ENCODE results near the gene XK. TPM values are rescaled to one million over a fixed set of nuclear protein-coding genes. Genes with fewer than 3 reads are reported as not detected.

Gene XK
- polyA plus RNA-seq, 3 donors, result 0.05 TPM; not detected in 2

- DNase-seq, result no peak
- H4K20me1 ChIP-seq (ENCODE audit: insufficient read depth, low read length), result no peaks in the 10 kb centered on the region
- H3K4me3 ChIP-seq (replicated peaks in 1 of 3; ENCODE audit: low read depth in 2 of 3, low read length in 3 of 3), result no peak overlapping the region
- Mint-ChIP-seq H3K4me1 (no peaks in the 10 kb centered on the region), H3K36me3 (no peaks in the 10 kb centered on the region), H3K27me3 (ENCODE audit: low read depth in 3 of 3) (peaks cover 2 to 4% (median 3%) of the 10 kb centered on the region in 3 donors), H3K27ac (no peak overlapping the region), H3K4me3 (no peak overlapping the region), H3K9me3 (peaks cover 0 to 4% (median 0%) of the 10 kb centered on the region in 7 donors)
- H3K36me3 ChIP-seq (replicated peaks in 1 of 2; ENCODE audit: control insufficient read depth in 1 of 2, insufficient read depth in 2 of 2, low read length in 2 of 2), result no peaks in the 10 kb centered on the region
- no peak overlapping the region for H3K4me2 ChIP-seq (replicated peaks; ENCODE audit: extremely low read depth, low read length, poor library complexity, severe bottlenecking)
- no peak overlapping the region for H2AFZ ChIP-seq (ENCODE audit: insufficient read depth, low read depth, low read length, poor library complexity, severe bottlenecking)
- H3K79me2 ChIP-seq (ENCODE audit: insufficient read depth, low read length), result no peaks in the 10 kb centered on the region
- H3K9me3 ChIP-seq (replicated peaks in 1 of 2; ENCODE audit: control insufficient read depth in 1 of 2, insufficient read depth in 1 of 2, low read length in 2 of 2), result no peaks in the 10 kb centered on the region
- no peak for TF ChIP-seq CTCF (IDR thresholded peaks at IDR 0.05)
- H3K27ac ChIP-seq (ENCODE audit: low read depth in 1 of 2, low read length in 2 of 2), result no peak overlapping the region
- intact Hi-C loops (cut with micrococcal nuclease), result no loop called here
- H3K27me3 ChIP-seq (ENCODE audit: control insufficient read depth in 2 of 2, insufficient read depth in 2 of 2, low read length in 2 of 2), result no peaks in the 10 kb centered on the region
- no peaks in the 10 kb centered on the region for H3K4me1 ChIP-seq (ENCODE audit: control insufficient read depth in 1 of 2, insufficient read depth in 2 of 2, low read length in 2 of 2)
- WGBS (ENCODE audit: insufficient coverage), result 100% methylated on average over 2 of the region's 4 CpGs
- no peak overlapping the region for H3K9ac ChIP-seq (ENCODE audit: insufficient read depth, low read length, poor library complexity, severe bottlenecking)
These were observed 16.0 kb downstream of the XK start for GRCh38 chrX:37701588-37701987.

- Mint-ChIP-seq H3K27me3 (ENCODE audit: low read depth in 3 of 3) (peaks cover 2 to 12% (median 5%) of the 10 kb centered on the region in 3 donors), H3K36me3 (no peaks in the 10 kb centered on the region), H3K27ac (no peak overlapping the region), H3K4me3 (no peak overlapping the region), H3K9me3 (peaks cover 0 to 9% (median 3%) of the 10 kb centered on the region in 7 donors), H3K4me1 (no peaks in the 10 kb centered on the region)
- no peak for DNase-seq
- intact Hi-C loops (cut with micrococcal nuclease), result no loop called here
- Histone ChIP-seq H3K4me3 (replicated peaks in 1 of 3; ENCODE audit: low read depth in 2 of 3, low read length in 3 of 3) (no peak overlapping the region), H3K79me2 (ENCODE audit: insufficient read depth, low read length) (no peaks in the 10 kb centered on the region), H4K20me1 (ENCODE audit: insufficient read depth, low read length) (no peaks in the 10 kb centered on the region), H3K9me3 (replicated peaks in 1 of 2; ENCODE audit: control insufficient read depth in 1 of 2, insufficient read depth in 1 of 2, low read length in 2 of 2) (no peaks in the 10 kb centered on the region), H3K9ac (ENCODE audit: insufficient read depth, low read length, poor library complexity, severe bottlenecking) (no peak overlapping the region), H3K27me3 (ENCODE audit: control insufficient read depth in 2 of 2, insufficient read depth in 2 of 2, low read length in 2 of 2) (no peaks in the 10 kb centered on the region), H3K4me2 (replicated peaks; ENCODE audit: extremely low read depth, low read length, poor library complexity, severe bottlenecking) (no peak overlapping the region), H3K36me3 (replicated peaks in 1 of 2; ENCODE audit: control insufficient read depth in 1 of 2, insufficient read depth in 2 of 2, low read length in 2 of 2) (no peaks in the 10 kb centered on the region), H3K27ac (ENCODE audit: low read depth in 1 of 2, low read length in 2 of 2) (no peak overlapping the region), H3K4me1 (ENCODE audit: control insufficient read depth in 1 of 2, insufficient read depth in 2 of 2, low read length in 2 of 2) (no peaks in the 10 kb centered on the region), H2AFZ (ENCODE audit: insufficient read depth, low read depth, low read length, poor library complexity, severe bottlenecking) (no peak overlapping the region)
- WGBS (ENCODE audit: insufficient coverage), result no CpG with 5 or more reads among the region's 3 CpGs
- TF ChIP-seq CTCF (IDR thresholded peaks at IDR 0.05), result no peak
These were observed 26.4 kb downstream of the XK start for GRCh38 chrX:37711991-37712390.
